ENCODE results near the gene R3HDML. TPM values are rescaled to one million over a fixed set of nuclear protein-coding genes. Genes with fewer than 3 reads are reported as not detected.

Gene R3HDML
- total and polyA plus RNA-seq, 10 of the 15 experiments (the other 5 are each of a cell fraction or from before 2014, with no cell fraction given): not detected

- peak; percentile 46; the same call in 1 of the 2 replicates for TF ChIP-seq RUNX3 (IDR thresholded peaks at IDR 0.05; ENCODE audit: low read length)
- no peak for TF ChIP-seq PBX3 (IDR thresholded peaks at IDR 0.05; ENCODE audit: insufficient replicate concordance, low read depth, low read length)
- TF ChIP-seq EP300 (IDR thresholded peaks at IDR 0.05; ENCODE audit: borderline replicate concordance in 1 of 2, control insufficient read depth in 1 of 2, low read depth in 2 of 2, low read length in 2 of 2): no peak
- no peak for TF ChIP-seq NR2F1 (conservative IDR thresholded peaks at IDR 0.05)
- TF ChIP-seq POLR2A (IDR thresholded peaks at IDR 0.05; ENCODE audit: low read depth, low read length): no peak
- TF ChIP-seq TCF3 (IDR thresholded peaks at IDR 0.05; ENCODE audit: borderline replicate concordance, insufficient read depth, low read depth, low read length): no peak
- no peak for TF ChIP-seq RFX5 (IDR thresholded peaks at IDR 0.05; ENCODE audit: low read depth, low read length)
- peak; percentile 74 for TF ChIP-seq IRF4 (IDR thresholded peaks at IDR 0.05; ENCODE audit: low read depth, low read length)
- no peak for TF ChIP-seq PAX8 (IDR thresholded peaks at IDR 0.05)
- TF ChIP-seq JUND (IDR thresholded peaks at IDR 0.05; ENCODE audit: low read depth, low read length): no peak
- TF ChIP-seq NBN (IDR thresholded peaks at IDR 0.05): no peak
- no peak for TF ChIP-seq NFXL1 (IDR thresholded peaks at IDR 0.05; ENCODE audit: borderline replicate concordance)
- TF ChIP-seq MEF2A (IDR thresholded peaks at IDR 0.05; ENCODE audit: insufficient read depth, low read depth, low read length): no peak
- TF ChIP-seq SMARCA5 (IDR thresholded peaks at IDR 0.05): peak; percentile 33; the same call in 1 of the 2 replicates
- TF ChIP-seq ZBTB4 (CRISPR knock-in tag; IDR thresholded peaks at IDR 0.05): no peak
- TF ChIP-seq RBBP5 (conservative IDR thresholded peaks at IDR 0.05): no peak
- TF ChIP-seq CHD4 (IDR thresholded peaks at IDR 0.05): no peak
- TF ChIP-seq SMC3 (IDR thresholded peaks at IDR 0.05; ENCODE audit: borderline replicate concordance, low read length): peak; percentile 76
- TF ChIP-seq ATF7 (IDR thresholded peaks at IDR 0.05; ENCODE audit: low read depth): no peak
- no peak for TF ChIP-seq SREBF2 (IDR thresholded peaks at IDR 0.05; ENCODE audit: low read length)
- no peak for TF ChIP-seq ELK1 (IDR thresholded peaks at IDR 0.05; ENCODE audit: low read depth, low read length)
- no peak for TF ChIP-seq RAD51 (IDR thresholded peaks at IDR 0.05)
- TF ChIP-seq CREB1 (IDR thresholded peaks at IDR 0.05; ENCODE audit: low read depth): no peak
- TF ChIP-seq SUZ12 (IDR thresholded peaks at IDR 0.05; ENCODE audit: unreplicated experiment): no peak
- TF ChIP-seq SREBF1 (IDR thresholded peaks at IDR 0.05; ENCODE audit: low read length): no peak
- TF ChIP-seq CHD1 (IDR thresholded peaks at IDR 0.05; ENCODE audit: low read depth, low read length): no peak
Measured at GRCh38 chr20:44384423-44385027, 47.7 kb downstream of the R3HDML start (continued).
